HG03520 (cell line): Measurements from ENCODE around the gene PGBD5.
A peak's percentile ranks its signal among the peaks of the same experiment; 100 is the strongest.

Experiments
- ATAC-seq: cut with Tn5 transposase; IDR thresholded peaks from one replicate; pipeline ENCODE4 v1.9.1; 2021; ENCODE audit warnings: mild to moderate bottlenecking, moderate library complexity; ENCODE audit not compliant: unreplicated experiment

PGBD5 gene

GRCh38 chr1:230327892-230328284 lies 98.2 kb downstream of the PGBD5 start:
- peak; percentile 50 for ATAC-seq

- ATAC-seq: no peak
These were observed 98.9 kb downstream of the PGBD5 start for GRCh38 chr1:230326971-230327891.

DNA sequence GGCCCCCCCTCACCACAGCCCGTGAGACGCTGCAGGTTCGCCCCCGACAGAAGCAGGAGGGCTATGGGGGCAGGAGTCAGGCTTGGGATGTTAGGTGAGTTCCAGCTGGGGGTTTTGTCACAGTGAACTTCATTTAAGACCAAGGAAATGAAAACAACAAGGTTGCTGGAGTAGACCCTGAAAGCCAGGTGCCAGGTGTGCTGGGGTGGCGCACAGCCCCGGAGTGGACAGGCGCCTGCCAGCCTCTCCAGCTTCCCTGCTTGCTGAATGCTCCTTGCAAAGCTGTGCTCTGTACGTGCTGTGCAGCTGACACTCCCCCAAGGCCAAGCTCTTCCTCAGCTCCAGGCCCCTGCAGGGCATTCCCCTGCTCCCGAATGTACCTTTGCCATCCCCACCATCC lies 102.4 kb downstream of the PGBD5 start:
- ATAC-seq: no peak

DNA sequence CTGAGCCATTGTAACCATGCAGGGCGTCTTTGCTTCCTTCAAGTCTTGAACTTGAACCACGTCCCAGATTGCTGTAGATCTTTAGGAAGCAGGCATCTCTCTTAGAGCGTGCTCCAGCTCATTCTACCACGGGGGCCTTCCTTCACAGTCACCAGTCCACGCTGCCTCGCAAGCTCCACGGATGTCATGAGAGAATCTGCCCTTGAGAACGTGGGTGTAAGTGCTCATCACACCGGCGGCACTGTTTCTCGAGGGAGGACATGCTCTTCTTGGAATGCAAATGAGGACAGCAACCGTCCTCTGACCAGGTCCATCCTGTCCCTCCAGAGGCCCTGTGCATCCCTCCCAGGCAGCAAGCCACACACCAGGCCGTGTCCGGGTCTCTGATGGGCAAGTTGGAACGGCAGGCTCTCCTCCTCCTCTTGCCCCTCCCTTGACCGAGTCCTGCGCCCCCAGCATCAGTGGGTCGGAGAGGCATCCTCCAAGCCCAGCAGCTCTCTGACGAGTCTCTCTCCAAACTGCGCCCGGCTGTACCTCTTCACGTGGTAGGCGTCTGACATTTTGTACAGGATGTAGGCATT lies 103.1 kb downstream of the PGBD5 start:
- ATAC-seq: no peak

DNA sequence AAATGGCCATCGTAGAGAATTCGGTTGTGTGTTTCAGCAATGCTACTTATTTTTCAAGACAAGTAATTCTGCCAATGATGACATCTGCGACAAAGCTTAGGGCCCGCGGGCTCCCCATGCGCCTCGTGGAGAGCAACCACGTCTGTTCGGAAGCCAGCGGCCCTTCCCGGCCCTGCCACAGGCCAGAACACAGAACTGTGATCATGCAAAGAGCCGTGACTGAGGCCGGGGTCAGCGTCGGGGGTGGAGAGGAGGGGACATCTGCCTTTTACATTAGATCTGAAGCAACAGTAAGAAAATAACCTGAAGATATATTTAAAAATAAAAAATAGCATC lies 103.7 kb downstream of the PGBD5 start:
- no peak for ATAC-seq

- no peak for ATAC-seq
These were observed 104.3 kb downstream of the PGBD5 start for GRCh38 chr1:230321741-230322420.

GRCh38 chr1:230321341-230321740 lies 104.8 kb downstream of the PGBD5 start:
- no peak for ATAC-seq

DNA sequence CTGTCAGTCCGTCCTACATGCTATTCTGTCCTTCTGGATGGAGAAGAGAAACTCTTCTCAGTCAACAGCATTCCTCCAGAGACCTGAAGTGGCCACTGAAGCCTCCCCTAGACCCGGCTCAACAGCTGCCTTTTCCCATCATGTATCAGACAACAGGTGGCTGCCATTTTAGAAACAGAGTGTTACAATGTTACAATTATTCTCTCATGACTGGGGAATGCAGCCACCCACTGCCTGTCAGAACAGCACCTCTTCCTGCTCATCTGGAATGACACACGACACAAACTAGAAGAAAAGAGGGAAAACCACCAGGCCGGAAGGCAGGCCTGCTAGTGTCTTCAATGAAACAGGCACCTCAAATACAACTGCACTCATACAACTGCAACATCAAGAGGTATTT lies 105.3 kb downstream of the PGBD5 start:
- ATAC-seq: no peak

GRCh38 chr1:230319014-230319747 lies 107.0 kb downstream of the PGBD5 start:
- ATAC-seq: no peak

DNA sequence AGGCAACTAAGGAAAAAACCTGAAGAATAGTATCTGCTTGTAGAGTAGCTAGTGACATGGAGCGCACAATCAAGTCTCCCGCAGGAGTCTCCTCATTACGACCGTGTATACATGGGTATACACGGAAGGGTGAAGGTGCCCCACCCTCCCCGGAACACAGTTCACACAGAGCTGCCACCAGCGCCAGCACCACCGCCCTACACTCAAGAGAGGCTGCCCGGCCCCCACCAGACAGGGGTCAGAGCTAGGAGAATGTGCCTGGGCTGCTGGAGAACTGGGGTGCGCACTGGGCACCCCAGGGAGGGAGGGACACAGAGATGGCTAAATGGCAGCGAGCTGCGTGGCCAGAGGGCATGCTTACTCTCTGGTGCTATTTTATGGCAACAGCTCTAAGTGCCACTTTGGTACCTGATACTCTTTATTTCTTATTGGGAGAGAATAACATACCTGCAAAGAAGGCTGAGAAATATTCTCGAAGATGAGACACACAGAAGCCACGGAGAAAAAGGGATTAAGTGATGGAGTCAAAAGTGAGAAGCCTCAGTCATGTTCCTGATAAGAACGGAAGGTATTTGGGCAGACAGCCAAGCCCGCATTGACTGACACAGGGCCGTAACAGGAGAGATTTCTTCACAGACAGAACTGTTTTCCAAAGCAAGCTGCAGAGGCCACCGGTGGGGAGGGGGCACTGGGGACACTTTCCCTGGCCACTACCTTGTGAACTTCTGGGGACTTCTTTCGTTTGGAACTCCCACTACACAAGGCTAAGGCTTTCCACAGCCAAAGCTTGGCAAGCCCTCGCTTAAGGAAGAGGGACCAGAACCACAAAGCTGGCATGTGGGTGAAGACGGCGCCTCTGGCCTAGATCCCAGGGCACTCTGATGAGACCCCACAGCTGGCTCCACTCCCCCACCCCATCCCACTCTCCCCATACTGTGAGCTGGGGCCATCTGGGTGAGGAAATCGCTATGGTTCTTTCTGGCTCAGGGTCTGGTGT lies 108.0 kb downstream of the PGBD5 start:
- ATAC-seq: no peak

DNA sequence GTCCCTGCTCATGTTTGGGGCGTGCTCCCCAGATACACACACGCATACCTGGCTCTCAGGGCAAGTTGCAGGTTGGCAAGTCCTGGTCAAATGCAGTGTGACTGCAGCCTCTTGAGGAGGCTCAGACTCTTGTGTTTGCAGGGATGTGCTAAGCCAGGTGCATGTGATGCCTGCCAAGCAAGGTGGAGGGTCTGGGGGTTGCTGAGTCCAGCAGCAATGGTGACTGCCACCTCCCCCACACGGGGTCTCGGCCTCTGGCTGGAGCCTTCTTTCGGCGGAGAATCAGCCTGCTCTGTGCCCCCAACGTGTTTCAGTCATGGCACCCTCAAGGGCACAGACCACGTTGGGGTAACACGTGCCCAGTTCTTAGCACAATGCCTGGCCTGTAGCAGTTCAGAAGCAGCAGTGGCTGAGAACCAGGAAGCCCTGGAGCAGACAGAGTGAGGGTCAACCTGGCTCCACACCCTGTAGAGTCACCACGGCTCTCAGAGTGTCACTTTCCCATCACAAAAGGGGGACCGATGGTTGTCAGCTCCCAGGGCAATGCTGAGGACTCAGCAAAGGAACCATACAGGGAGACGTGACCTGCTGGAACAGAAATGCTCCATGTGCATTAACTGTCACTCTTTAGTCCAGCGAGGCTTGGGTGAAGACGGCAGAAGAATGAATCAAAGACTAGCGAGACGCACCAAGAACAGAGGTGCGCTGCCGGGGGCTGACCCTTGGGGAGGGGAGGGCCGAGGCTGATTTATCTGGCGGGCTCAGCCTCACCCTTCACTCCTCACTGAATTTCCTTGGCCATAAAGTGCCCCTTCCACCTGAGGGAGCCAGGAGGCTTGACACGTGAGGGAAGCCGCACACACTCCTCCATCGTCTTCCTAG lies 109.0 kb downstream of the PGBD5 start:
- ATAC-seq: no peak

GRCh38 chr1:230315099-230315498 lies 111.0 kb downstream of the PGBD5 start:
- ATAC-seq: no peak

GRCh38 chr1:230314142-230314470 lies 112.0 kb downstream of the PGBD5 start:
- ATAC-seq: no peak

GRCh38 chr1:230313453-230314141 lies 112.5 kb downstream of the PGBD5 start:
- no peak for ATAC-seq

- ATAC-seq: no peak
These were observed 113.5 kb downstream of the PGBD5 start for GRCh38 chr1:230312676-230313075.

DNA sequence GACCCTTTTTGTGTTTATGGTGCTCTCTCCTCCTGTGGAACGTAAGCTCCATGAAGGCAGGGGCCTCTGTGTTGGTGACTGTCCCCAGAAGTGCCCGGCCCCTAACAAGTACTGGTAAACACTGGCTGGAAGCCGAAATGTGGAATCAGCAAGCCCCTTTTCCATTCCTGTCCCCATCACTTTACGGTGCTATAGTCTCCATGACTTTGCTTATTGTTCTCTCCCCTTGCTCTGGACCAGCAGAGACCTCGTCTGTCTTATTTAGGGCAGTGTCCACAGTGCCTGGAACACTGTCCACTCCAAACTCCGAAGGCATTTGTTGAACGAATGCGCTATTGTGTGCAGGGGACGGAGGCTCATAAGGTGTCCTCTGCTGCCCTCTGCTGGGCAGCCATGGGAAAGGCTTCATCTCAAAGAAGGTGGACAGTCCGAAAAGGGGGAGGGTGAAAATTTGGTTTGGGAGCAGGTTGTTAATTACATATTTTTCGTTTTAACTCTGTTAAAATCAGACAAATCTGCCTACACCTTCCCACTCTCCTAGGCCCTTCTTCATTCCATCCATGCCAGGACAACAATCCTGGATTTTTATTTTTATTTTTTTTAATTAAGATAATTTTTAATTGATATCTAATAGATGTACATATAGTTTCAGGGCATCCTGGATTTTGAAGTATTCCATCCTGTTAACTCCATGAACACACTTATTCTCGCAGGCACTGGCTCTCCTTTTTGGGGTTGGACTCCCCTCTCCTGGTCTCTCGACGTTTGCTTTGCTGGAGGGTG lies 115.6 kb downstream of the PGBD5 start:
- no peak for ATAC-seq

DNA sequence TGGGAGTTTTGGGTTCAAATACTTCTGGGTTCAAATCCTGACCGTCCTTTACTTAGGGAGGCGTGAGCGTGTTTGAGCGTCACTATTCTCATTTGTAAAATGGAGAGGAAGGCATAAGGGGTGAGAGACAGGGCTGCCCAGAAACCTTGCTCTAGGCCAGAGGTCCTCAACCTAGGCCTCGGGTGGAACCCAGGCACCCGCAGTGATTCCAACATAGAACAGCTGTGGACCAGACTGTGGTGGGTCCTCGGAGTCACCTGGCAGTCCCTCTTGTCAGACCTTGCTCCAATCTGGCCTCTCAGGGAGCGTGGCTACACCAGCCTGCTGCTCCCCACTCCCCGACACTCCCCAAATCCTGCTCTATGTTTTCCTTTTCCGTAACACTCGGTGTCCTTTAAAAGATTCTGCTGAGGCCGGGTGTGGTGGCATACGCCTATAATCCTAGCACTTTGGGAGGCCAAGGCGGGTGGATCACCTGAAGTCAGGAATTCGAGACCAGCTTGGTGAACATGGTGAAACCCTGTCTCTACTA lies 116.4 kb downstream of the PGBD5 start:
- ATAC-seq: no peak

DNA sequence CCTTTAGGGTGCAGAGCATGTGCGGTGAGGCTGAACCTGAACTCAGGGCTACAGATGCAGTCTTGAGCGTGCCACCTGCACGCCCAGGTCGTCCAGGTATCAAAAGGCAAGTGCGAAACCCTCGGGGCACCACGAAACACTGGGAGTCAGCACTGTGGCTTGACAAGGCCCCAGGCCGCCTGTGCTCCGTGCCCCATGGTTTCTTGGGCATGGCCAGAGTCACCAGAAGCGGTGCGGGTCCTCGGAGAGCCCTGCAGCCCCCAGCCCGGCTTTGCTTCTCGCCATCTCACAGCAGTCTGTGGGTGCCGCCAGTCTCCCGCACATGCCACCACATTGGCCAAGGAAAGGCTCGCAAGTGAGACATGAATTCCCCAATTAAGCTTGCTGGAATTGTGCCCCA lies 117.3 kb downstream of the PGBD5 start:
- ATAC-seq: no peak
